C4-2B (cell line): ENCODE results near the gene BRIP1.
"Not testable (repeated sequence)": the region's sequence is repeated elsewhere in the genome, so short reads cannot be mapped to it uniquely, and the experiment has no call there.

Experiments
- H3K27ac ChIP-seq: fragments of 450-650 bp; 2 replicates; pipeline ENCODE4 v1.5.1; 2017
- CTCF ChIP-seq: fragments of 450-650 bp; conservative IDR thresholded peaks from 2 replicates; pipeline ENCODE4 v1.5.1; 2017; ENCODE audit warnings: mild to moderate bottlenecking
- ZFX ChIP-seq: fragments of 450-650 bp; IDR thresholded peaks from 2 replicates; pipeline ENCODE4 v1.6.1; 2017

The BRIP1 gene

GRCh38 chr17:61783556-61784304, 79.6 kb downstream of the BRIP1 start:
- no peak overlapping the region for H3K27ac ChIP-seq

GRCh38 chr17:61783120-61783519, 80.2 kb downstream of the BRIP1 start:
- TF ChIP-seq CTCF, result no peak
- no peak for TF ChIP-seq ZFX
- H3K27ac ChIP-seq, result no peak overlapping the region

More at GRCh38 chr17:61783556-61784304, 79.6 kb downstream of the BRIP1 start:
- TF ChIP-seq ZFX (no peak), CTCF (no peak)

- TF ChIP-seq CTCF (no peak), ZFX (no peak)
- no peak overlapping the region for H3K27ac ChIP-seq
Measured at GRCh38 chr17:61782683-61783082, 80.6 kb downstream of the BRIP1 start.

- TF ChIP-seq ZFX (no peak), CTCF (no peak)
- no peak overlapping the region for H3K27ac ChIP-seq
Measured at GRCh38 chr17:61775364-61775763, 88.0 kb downstream of the BRIP1 start.

- TF ChIP-seq CTCF, result no peak
- no peak for TF ChIP-seq ZFX
- no peak overlapping the region for H3K27ac ChIP-seq
Measured at GRCh38 chr17:61774724-61775123, 88.6 kb downstream of the BRIP1 start.

GRCh38 chr17:61774087-61774486, 89.2 kb downstream of the BRIP1 start:
- not testable (repeated sequence) for H3K27ac ChIP-seq

- no peak overlapping the region for H3K27ac ChIP-seq
- no peak for TF ChIP-seq ZFX
- TF ChIP-seq CTCF, result no peak
Measured at GRCh38 chr17:61770752-61771533, 92.4 kb downstream of the BRIP1 start.
